Measurements from ENCODE around the gene HNRNPL. TPM values are rescaled to one million over a fixed set of nuclear protein-coding genes. Genes with fewer than 3 reads are reported as not detected.
"Not testable (repeated sequence)": the region's sequence is repeated elsewhere in the genome, so short reads cannot be mapped to it uniquely, and the experiment has no call there.

HNRNPL gene
- total RNA-seq, 1 experiment from 2014 or later, result 434 TPM

- DNase-seq (ENCODE audit: low spot score), result no peak
Observed at GRCh38 chr19:38830039-38830733, 19.6 kb downstream of the HNRNPL start.

- DNase-seq (ENCODE audit: low spot score), result not testable (repeated sequence)
Observed at GRCh38 chr19:38829203-38829602, 20.6 kb downstream of the HNRNPL start.

- no peak for DNase-seq (ENCODE audit: low spot score)
Observed at GRCh38 chr19:38826856-38827551, 22.8 kb downstream of the HNRNPL start.

- DNase-seq (ENCODE audit: low spot score), result not testable (repeated sequence)
Observed at GRCh38 chr19:38825936-38826335, 23.9 kb downstream of the HNRNPL start.

GRCh38 chr19:38821230-38821825 is 28.5 kb downstream of the HNRNPL start:
- not testable (repeated sequence) for DNase-seq (ENCODE audit: low spot score)

GRCh38 chr19:38819231-38819920 is 30.4 kb downstream of the HNRNPL start:
- peak; percentile 74 for DNase-seq (ENCODE audit: low spot score)

- no peak for DNase-seq (ENCODE audit: low spot score)
Observed at GRCh38 chr19:38817081-38817480, 32.7 kb downstream of the HNRNPL start.

GRCh38 chr19:38816131-38816750 is 33.5 kb downstream of the HNRNPL start:
- no peak for DNase-seq (ENCODE audit: low spot score)

- no peak for DNase-seq (ENCODE audit: low spot score)
Observed at GRCh38 chr19:38815059-38816001, 34.5 kb downstream of the HNRNPL start.

- DNase-seq (ENCODE audit: low spot score), result not testable (repeated sequence)
Observed at GRCh38 chr19:38813932-38814331, 35.9 kb downstream of the HNRNPL start.

GRCh38 chr19:38813323-38813722 is 36.5 kb downstream of the HNRNPL start:
- DNase-seq (ENCODE audit: low spot score), result no peak

GRCh38 chr19:38812841-38813320 is 36.9 kb downstream of the HNRNPL start, which contains the start of gene LGALS4:
TSS of gene LGALS4 (minus strand) at chr19:38812945. CDS start at chr19:38812886, 59 bp downstream.
- DNase-seq (ENCODE audit: low spot score), result peak; percentile 99

GRCh38 chr19:38812009-38812840 is 37.6 kb downstream of the HNRNPL start:
- peak; percentile 57 for DNase-seq (ENCODE audit: low spot score)

- DNase-seq (ENCODE audit: low spot score), result no peak
Observed at GRCh38 chr19:38809592-38810252, 40.1 kb downstream of the HNRNPL start.

GRCh38 chr19:38808741-38809140 is 41.0 kb downstream of the HNRNPL start:
- no peak for DNase-seq (ENCODE audit: low spot score)

- DNase-seq (ENCODE audit: low spot score), result not testable (repeated sequence)
Observed at GRCh38 chr19:38807374-38808098, 42.2 kb downstream of the HNRNPL start.

GRCh38 chr19:38806371-38806770 is 43.4 kb downstream of the HNRNPL start:
- DNase-seq (ENCODE audit: low spot score), result no peak

- no peak for DNase-seq (ENCODE audit: low spot score)
Observed at GRCh38 chr19:38805180-38805579, 44.6 kb downstream of the HNRNPL start.
